Stimulated activated naive CD8-positive, alpha-beta T cell treated with anti-CD3 and anti-CD28 coated beads, Interleukin-15, amount 100 ng/mL, for 72 hours (primary cell): ENCODE data around the gene WTIP.
A peak's percentile ranks its signal among the peaks of the same experiment; 100 is the strongest.
"Not testable (repeated sequence)": the region's sequence is repeated elsewhere in the genome, so short reads cannot be mapped to it uniquely, and the experiment has no call there.

Source experiments
- ATAC-seq: fragments of 150-1000 bp; cut with Tn5 transposase; 2 replicates; pipeline ENCODE4 v1.10.0; 2021; ENCODE audit warnings: mild to moderate bottlenecking, moderate library complexity
- DNase-seq, 2 donors: peaks; one replicate each; pipeline ENCODE4 v3.0.0; 2021 to 2022
- H3K27ac Mint-ChIP-seq, 2 donors: one replicate each; pipeline ENCODE4 v1.8.0; 2022; ENCODE audit warnings: mild to moderate bottlenecking in 2 of 2, mixed read lengths in 2 of 2, moderate library complexity in 2 of 2
- H3K27me3 Mint-ChIP-seq: one replicate; pipeline ENCODE4 v1.8.0; 2022; ENCODE audit warnings: mixed read lengths
- H3K4me1 Mint-ChIP-seq: one replicate; pipeline ENCODE4 v1.8.0; 2022; ENCODE audit warnings: mild to moderate bottlenecking, mixed read lengths
- H3K4me3 Mint-ChIP-seq, 2 donors: one replicate each; pipeline ENCODE4 v1.8.0; 2022; ENCODE audit warnings: mild to moderate bottlenecking in 2 of 2, mixed read lengths in 2 of 2, moderate library complexity in 1 of 2
- H3K9me3 Mint-ChIP-seq, 2 donors: one replicate each; pipeline ENCODE4 v1.8.0; 2022; ENCODE audit warnings: mixed read lengths in 2 of 2

The WTIP gene

DNA sequence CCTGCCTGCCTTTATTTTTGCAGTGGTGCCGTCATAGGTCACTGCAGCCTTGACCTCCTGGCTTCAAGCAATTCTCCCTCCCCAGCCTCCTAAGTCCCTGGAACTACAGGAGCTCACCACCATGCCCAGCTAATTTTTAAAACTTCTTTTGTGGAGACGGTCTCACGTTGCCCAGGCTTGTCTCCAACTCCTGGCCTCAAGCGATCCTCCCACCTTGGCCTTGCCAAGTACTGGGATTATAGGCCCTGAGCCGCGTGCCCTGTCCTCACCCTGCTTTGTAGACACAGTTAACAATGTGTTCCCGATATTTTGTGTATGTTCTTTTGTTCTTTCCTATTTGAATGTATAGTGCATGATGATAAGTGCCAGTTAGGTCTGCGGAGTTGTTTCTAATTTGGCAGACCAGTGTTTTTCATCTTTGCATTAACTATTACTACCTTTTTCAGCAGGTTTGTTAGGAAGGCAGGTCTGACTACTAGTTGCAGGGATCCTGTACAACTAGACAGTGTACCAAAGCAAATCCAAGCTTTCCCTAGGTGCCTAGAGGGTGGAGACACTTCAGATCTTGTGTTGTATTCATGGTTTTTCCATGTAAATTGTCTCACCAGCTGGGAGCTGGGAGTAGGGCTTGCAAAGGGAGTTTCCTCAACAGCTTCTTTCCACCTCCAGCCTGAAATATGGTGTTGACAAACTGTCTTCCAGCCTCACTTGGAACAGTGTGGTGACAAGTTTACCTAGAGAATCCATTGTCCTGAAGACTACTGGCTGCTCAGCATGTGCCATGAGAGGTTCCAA lies 9.5 kb upstream of the WTIP start:
- Mint-ChIP-seq H3K27me3 (no peaks in the 10 kb centered on the region), H3K27ac (no peak overlapping the region), H3K4me1 (peaks cover 7% of the 10 kb centered on the region), H3K4me3 (no peak overlapping the region), H3K9me3 (no peaks in the 10 kb centered on the region)
- DNase-seq (no peak), ATAC-seq (no peak)

- no peak for ATAC-seq
- no peaks in the 10 kb centered on the region for H3K9me3 Mint-ChIP-seq
- H3K4me3 Mint-ChIP-seq: no peak overlapping the region
- peaks cover 7% of the 10 kb centered on the region for H3K4me1 Mint-ChIP-seq
- no peak overlapping the region for H3K27ac Mint-ChIP-seq
- H3K27me3 Mint-ChIP-seq: peaks cover 9% of the 10 kb centered on the region
- no peak for DNase-seq
Observed at GRCh38 chr19:34474233-34474989, 7.1 kb upstream of the WTIP start.

DNA sequence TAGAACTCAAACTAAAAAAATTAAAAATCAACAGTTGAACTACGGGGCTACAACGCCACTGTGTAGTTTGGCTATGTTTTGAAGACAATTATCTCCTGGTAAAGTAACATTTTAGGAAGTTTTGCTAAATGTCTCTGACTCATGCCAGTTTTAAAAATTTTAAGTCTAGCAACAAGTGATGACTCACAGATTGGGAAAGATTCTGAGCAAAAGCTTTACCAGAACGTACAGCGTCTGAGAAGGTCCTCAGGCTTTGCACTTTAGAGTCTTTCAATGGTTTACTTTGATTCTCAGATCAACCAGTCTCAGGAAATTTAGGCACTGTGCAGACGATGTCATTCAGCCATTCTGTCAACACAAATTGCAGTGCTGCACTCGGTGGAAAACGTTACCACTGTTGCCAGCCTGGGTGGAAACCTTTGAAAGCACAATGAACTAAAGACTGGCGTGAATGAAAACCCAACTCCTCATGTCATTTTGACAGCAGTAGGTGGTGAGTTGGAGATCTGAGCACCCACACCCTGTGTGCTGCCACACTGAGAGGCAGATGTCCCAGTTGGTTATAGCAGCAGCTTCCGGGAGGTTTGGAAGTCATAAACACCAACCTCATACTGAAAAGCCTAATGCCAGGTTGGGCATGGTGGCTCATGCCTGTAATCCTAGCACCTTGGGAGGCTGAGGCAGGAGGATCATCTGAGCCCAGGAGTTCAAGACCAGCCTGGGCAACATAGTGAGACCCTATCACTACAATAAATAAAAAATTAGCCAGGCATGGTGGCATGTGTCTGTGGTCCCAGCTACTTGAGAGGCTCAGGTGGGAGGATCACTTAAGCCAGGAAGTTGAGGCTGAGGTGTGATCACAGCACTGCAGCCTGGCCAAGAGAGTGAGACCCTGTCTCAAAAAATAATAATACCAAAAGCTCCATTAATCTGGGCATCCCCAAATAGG lies 6.3 kb upstream of the WTIP start:
- H3K4me3 Mint-ChIP-seq: no peak overlapping the region
- no peaks in the 10 kb centered on the region for H3K9me3 Mint-ChIP-seq
- no peak for DNase-seq
- H3K27me3 Mint-ChIP-seq: peaks cover 18% of the 10 kb centered on the region
- peaks cover 7% of the 10 kb centered on the region for H3K4me1 Mint-ChIP-seq
- no peak overlapping the region for H3K27ac Mint-ChIP-seq
- peak; percentile 69 for ATAC-seq

- no peak overlapping the region for H3K4me3 Mint-ChIP-seq
- H3K27ac Mint-ChIP-seq: peak overlapping the region in 1 of 2 donors; percentile 28
- peaks cover 26% of the 10 kb centered on the region for H3K27me3 Mint-ChIP-seq
- H3K9me3 Mint-ChIP-seq: no peaks in the 10 kb centered on the region
- peaks cover 7% of the 10 kb centered on the region for H3K4me1 Mint-ChIP-seq
- DNase-seq: no peak
- no peak for ATAC-seq
Observed at GRCh38 chr19:34475975-34476594, 5.5 kb upstream of the WTIP start.

DNA sequence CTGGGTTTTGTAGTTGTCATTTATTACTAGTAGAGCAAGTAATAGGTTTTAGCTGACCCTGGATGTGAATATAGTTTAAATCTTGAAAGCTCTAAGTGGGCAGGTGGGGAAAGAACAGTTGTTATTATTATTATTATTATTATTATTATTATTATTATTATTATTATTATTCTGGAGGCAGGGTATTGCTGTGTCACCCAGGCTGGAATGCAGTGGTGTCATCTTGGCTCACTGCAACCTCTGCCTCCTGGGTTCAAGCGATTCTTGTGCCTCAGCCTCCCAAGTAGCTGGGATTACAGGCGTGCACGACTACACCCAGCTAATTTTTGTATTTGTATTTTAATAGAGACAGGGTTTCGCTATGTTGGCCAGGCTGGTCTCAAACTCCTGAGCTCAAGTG lies 3.1 kb upstream of the WTIP start:
- peaks cover 40% of the 10 kb centered on the region for H3K27me3 Mint-ChIP-seq
- not testable (repeated sequence) for ATAC-seq, H3K4me1 Mint-ChIP-seq, H3K27ac Mint-ChIP-seq, DNase-seq, H3K9me3 Mint-ChIP-seq, H3K4me3 Mint-ChIP-seq

- Mint-ChIP-seq H3K9me3 (no peaks in the 10 kb centered on the region), H3K4me3 (no peak overlapping the region), H3K27me3 (peaks cover 49% of the 10 kb centered on the region), H3K27ac (no peak overlapping the region), H3K4me1 (peaks cover 8% of the 10 kb centered on the region)
- ATAC-seq: no peak
- DNase-seq: no peak
Observed at GRCh38 chr19:34479396-34479795, 2.2 kb upstream of the WTIP start.

GRCh38 chr19:34480491-34480890 lies 1.1 kb upstream of the WTIP start:
- H3K4me1 Mint-ChIP-seq: peaks cover 8% of the 10 kb centered on the region
- H3K27me3 Mint-ChIP-seq: peaks cover 53% of the 10 kb centered on the region
- H3K4me3 Mint-ChIP-seq: no peak overlapping the region
- H3K27ac Mint-ChIP-seq: no peak overlapping the region
- H3K9me3 Mint-ChIP-seq: no peaks in the 10 kb centered on the region
- no peak for ATAC-seq
- DNase-seq: no peak

GRCh38 chr19:34481861-34482379 lies 362 bp downstream of the WTIP start:
- no peak for DNase-seq
- Mint-ChIP-seq H3K4me1 (peaks cover 8% of the 10 kb centered on the region), H3K27me3 (peaks cover 68% of the 10 kb centered on the region), H3K27ac (no peak overlapping the region), H3K9me3 (no peaks in the 10 kb centered on the region), H3K4me3 (no peak overlapping the region)
- peak; percentile 27 for ATAC-seq

DNA sequence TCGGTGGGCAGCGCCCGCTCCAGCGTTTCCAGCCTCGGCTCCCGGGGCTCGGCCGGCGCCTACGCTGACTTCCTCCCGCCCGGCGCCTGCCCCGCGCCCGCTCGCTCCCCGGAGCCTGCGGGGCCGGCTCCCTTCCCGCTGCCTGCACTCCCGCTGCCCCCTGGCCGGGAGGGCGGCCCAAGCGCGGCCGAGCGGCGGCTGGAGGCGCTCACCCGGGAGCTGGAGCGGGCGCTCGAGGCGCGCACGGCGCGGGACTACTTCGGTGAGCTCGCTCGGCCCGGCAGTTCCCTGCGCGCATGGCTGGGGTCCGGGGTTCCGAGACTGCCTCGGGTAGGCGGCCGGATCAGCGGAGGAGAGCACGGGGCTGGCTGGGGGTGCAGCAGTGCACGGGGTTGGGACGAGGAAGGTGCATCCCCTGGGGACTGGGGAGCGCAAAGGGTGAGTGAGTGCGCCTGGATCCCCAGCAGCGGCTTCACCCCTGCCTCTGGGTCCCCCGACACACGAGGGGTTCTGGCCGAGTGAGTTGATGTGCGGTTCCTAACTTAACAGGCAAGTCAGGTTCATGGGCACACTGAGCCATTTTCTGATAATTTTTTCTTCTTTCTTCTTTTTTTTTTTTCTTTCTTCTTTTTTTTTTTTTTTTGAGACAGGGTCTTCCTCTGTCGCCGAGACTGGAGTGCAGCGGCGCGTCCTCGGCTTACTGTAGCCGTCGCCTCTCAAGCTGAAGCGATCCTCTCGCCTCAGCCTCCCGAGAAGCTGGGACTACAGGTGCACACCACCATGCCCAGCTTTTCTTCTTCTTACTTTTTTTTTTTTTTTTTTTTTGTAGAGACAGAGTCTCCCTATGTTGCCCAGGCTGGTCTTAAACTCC lies 1.1 kb downstream of the WTIP start:
- ATAC-seq: peak; percentile 44
- no peak for DNase-seq

DNA sequence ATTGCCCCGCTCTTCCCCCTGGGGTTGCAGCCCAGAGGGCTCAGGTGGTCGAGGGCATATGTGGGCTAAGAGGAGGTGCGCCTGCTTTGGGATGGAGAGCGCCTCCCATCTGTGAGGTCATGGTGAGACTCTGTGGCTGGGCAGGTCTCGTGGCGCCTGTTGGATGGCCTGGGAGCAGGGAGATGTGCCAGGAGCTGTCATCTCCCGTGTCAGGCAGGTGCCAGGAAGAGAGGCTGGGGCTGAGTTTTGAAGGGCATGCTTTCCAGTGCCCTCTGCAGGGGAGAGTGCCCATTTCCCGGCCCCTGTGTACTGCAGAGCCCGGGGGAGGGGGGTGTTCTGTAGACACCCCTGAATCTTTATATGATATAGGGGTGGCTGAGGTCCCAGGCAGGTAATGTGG lies 2.8 kb downstream of the WTIP start:
- Mint-ChIP-seq H3K27ac (no peak overlapping the region), H3K4me3 (no peak overlapping the region), H3K9me3 (no peaks in the 10 kb centered on the region), H3K27me3 (peaks cover 70% of the 10 kb centered on the region), H3K4me1 (peaks cover 8% of the 10 kb centered on the region)
- DNase-seq: no peak
- ATAC-seq: no peak

More for the DNA sequence above, 1.1 kb downstream of the WTIP start:
- Mint-ChIP-seq H3K27ac (no peak overlapping the region), H3K4me3 (peak overlapping the region; percentile 75), H3K27me3 (peaks cover 75% of the 10 kb centered on the region), H3K9me3 (no peaks in the 10 kb centered on the region), H3K4me1 (peaks cover 8% of the 10 kb centered on the region)

DNA sequence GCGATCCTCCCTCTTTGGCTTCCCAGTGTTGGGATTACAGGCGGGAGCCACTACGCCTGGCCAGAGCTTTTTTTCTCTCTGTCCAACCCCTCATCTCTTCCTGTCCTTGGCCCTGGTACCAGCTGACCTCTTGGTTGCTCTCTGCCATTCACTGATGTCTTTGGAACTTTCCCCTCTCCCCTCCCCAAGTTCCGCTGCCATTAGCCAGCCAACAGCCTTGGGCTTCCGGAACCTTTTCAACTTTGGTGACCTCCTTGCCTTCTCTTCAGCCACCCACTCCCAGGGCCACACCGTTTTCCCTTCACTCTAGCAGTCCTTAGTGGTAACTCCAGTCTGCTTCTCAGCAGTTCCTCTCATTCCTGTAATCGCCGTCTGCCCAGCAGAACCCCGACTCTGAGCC lies 4.3 kb downstream of the WTIP start:
- Mint-ChIP-seq H3K4me1 (peaks cover 8% of the 10 kb centered on the region), H3K27ac (peak overlapping the region in 1 of 2 donors; percentile 65), H3K9me3 (no peaks in the 10 kb centered on the region), H3K27me3 (peaks cover 55% of the 10 kb centered on the region), H3K4me3 (no peak overlapping the region)
- ATAC-seq (no peak), DNase-seq (no peak)

DNA sequence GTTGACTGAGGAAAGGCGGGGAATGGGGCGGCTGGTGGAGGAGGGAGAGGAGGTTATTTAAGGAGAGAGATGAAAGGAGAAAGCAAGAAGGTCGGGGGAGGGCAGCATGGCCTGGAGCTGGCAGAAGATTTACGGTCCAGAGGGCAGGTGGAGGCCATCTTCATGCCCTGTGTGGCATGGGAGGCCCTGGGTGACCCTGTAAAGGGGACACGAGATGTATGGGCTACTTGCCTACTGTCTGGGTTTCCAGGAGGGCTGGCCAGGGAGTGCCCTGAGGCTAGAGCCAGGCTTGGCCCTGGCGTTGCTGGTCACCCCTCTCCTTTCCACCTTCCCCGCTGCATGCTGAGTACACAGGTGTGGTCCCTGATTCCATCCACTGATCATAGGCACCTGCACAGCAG lies 6.1 kb downstream of the WTIP start:
- no peak overlapping the region for H3K27ac Mint-ChIP-seq
- peaks cover 7% of the 10 kb centered on the region for H3K4me1 Mint-ChIP-seq
- H3K27me3 Mint-ChIP-seq: peaks cover 46% of the 10 kb centered on the region
- H3K4me3 Mint-ChIP-seq: no peak overlapping the region
- no peak for DNase-seq
- no peak for ATAC-seq
- no peaks in the 10 kb centered on the region for H3K9me3 Mint-ChIP-seq

- no peaks in the 10 kb centered on the region for H3K4me1 Mint-ChIP-seq
- no peak overlapping the region for H3K27ac Mint-ChIP-seq
- no peak overlapping the region for H3K4me3 Mint-ChIP-seq
- ATAC-seq (no peak), DNase-seq (no peak)
- H3K27me3 Mint-ChIP-seq: peaks cover 31% of the 10 kb centered on the region
- H3K9me3 Mint-ChIP-seq: no peaks in the 10 kb centered on the region
Observed at GRCh38 chr19:34489175-34489574, 7.6 kb downstream of the WTIP start.

DNA sequence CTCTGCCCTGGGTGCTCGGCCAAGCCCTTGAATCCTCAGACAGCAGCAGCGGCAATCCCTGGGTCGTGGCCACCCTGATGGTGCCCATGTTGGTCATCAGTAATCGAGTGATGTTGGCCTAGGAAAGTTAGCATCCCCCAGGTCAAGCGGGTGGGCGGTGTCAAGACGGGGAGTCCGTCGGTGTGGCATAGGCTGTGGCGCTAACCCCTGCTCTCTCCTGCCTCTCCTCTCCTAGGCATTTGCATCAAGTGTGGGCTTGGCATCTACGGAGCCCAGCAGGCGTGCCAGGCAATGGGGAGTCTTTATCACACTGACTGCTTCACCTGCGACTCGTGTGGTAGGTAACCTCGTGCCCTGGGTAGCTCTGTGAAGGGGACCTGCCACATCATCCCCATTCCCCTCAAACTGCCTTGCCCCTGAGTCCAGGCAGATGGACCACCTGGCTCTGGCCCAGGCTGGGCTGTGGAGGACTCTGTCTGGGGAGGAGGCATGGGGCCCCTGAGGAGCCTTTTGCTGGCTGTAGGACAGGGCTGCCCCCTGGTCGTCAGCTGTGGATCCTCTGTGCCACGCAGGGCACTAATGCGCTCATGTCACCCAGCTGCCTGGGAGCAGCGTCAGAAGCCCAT lies 8.7 kb downstream of the WTIP start:
- DNase-seq (no peak), ATAC-seq (no peak)
- Mint-ChIP-seq H3K27ac (no peak overlapping the region), H3K27me3 (peaks cover 25% of the 10 kb centered on the region), H3K4me1 (no peaks in the 10 kb centered on the region), H3K4me3 (no peak overlapping the region), H3K9me3 (no peaks in the 10 kb centered on the region)
